Measurements from ENCODE around the gene GLDN. TPM values are rescaled to one million over a fixed set of nuclear protein-coding genes. Genes with fewer than 3 reads are reported as not detected.

The GLDN gene
- total RNA-seq (2014; rRNA removed; shearing (Covaris generic); ENCODE audit: low replicate concordance) = not detected in 2 replicates

DNA sequence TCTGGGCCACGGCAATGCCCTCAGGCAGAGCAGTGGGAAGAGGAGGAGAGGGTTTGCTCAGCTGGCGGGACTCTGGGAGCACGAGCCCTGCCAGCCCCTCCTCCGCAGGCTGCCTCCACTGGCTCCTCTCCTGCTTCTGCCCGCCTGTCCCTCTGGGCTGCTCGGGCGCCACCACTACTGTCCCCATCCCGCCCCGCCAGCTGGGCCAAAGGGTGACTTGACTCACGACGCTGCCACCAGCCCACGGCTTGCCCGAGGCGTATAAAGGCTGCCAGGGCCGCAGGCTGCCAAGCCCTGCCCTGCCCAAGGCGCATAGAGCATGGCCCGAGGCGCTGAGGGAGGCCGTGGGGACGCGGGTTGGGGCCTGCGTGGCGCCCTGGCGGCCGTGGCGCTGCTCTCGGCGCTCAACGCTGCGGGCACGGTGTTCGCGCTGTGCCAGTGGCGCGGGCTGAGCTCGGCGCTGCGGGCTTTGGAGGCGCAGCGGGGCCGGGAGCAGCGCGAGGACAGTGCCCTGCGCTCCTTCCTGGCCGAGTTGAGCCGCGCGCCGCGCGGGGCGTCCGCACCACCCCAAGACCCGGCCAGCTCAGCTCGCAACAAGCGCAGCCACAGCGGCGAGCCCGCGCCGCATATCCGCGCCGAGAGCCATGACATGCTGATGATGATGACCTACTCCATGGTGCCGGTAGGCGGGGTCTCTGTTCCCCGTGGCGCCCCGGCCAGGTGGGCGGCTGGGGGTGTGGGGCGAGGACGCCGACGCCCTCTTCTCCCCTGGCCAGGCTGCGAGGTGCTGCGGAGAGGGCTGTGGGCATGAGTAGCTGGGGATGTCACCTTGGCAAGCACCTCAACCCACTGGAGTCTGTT is at the start of gene GLDN:
Gene GLDN, plus strand, starts transcription at position 290 of the 861 bp plus-strand sequence. Its CDS starts 30 bp downstream, at position 320.
- in situ Hi-C loops (cut with HindIII; ENCODE audit: low pct_unique_long_range_greater_than_20kb, low sequenced_read_pairs) = no loop called here
- DNase-seq (ENCODE audit: low read depth) = no peak

DNA sequence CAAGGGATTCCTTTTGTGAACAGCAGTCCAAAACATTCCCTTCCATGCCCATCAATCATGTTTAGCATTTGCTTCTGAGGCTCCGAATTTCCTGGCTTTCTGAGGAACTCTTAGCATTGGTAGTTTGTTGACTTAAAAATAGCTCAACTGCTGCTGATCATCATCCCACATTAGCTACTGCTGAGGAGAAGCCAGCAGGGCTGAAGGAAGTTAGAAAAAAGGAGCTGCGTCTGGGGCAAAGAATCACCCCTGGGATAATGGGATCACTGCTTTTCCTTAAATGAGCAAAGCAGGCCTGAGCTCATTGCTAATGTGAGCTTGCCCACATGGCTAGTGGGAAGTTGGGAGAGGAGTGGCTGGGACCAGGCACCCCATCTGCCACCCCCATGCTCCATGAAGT is 42.8 kb upstream of the GLDN start:
- no peak for DNase-seq (ENCODE audit: low read depth)
- in situ Hi-C loops (cut with HindIII; ENCODE audit: low pct_unique_long_range_greater_than_20kb, low sequenced_read_pairs) = no loop called here

DNA sequence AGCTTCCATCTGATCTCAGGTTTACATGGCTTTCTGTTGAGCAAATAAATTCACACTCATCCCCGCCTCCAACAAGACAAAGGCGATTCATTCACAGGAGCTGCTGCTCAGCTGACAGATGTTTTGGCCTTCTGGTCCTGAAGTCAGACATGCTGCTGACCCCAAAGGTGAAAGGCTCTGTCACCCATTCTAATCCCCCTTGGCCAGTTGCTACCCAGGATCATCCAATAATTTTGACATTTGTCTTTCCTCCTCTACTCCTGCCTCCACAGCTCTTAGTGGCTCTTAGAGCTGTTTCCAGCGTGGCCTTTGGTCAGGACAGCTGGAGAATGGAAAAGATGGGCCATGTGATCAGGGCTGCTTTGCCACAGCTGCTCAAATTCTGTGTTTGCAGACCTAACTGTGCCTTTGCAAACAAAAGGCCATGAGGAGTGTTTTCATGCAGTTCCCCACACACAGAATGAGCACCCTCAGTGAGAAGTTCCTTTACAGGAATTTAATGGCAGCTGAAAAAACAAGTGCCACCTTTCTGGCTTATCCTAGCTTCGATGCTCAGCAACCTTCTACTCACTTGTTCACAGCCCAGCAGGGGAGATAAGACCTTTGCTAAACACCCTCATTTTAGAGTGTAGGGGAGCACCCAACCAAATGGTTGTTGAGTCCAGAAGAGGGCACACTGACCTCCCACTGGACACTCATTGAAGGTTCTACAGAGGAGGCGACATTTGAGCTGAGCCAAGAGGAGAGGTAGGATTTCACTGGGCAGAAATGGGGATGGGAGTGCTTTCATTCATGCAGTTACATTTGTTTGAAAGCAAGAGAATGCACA is 42.1 kb upstream of the GLDN start:
- in situ Hi-C loops (cut with HindIII; ENCODE audit: low pct_unique_long_range_greater_than_20kb, low sequenced_read_pairs) = no loop called here
- DNase-seq (ENCODE audit: low read depth) = no peak

GRCh38 chr15:51302480-51302879 is 39.0 kb upstream of the GLDN start:
- in situ Hi-C loops (cut with HindIII; ENCODE audit: low pct_unique_long_range_greater_than_20kb, low sequenced_read_pairs) = no loop called here

DNA sequence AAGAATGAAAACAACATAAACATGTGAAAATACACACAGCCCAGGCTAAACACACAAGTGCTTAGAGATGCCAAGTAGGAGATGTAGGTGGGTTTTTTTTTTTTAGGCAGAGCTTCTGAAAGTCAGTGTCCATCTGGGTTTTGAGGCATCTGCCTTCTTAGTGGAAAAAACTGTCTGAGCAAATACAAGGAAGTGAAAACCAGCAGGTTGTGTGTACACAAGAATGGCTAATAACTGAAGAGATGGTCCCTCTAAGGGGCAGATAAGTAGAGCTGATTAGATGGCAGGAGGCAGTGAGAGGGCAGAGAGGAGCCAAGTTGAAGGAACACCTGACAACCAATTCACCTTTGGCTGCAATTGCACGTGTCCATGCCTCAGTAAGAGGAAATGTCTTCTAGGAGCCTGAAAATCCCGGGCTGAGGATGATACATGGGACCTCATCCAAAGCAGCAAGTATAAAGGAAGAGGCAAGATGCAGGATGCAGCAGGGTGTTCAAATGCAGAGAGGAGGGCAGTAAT is 37.9 kb upstream of the GLDN start:
- in situ Hi-C loops (cut with HindIII; ENCODE audit: low pct_unique_long_range_greater_than_20kb, low sequenced_read_pairs) = no loop called here
- DNase-seq (ENCODE audit: low read depth) = no peak

More at GRCh38 chr15:51302480-51302879, 39.0 kb upstream of the GLDN start:
- DNase-seq (ENCODE audit: low read depth) = no peak

DNA sequence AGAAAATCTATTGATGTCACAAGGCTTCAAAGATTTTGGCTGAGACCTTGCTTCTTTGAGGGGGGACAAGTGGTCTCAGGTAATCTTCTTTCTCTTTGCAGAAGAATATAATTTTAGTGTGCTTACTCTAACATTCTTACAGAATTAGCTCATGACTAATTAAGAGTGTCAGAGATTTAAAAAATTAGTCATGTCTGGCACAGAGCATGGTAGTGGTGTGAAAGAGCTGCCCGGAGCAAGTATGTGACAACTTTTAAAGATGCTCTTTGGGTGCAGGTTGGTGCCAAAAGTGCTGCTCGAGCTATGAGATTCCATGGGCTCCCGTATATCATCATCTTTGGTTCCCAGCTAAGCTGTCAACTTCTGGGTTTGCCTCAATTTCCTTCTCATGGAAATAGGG is 34.1 kb upstream of the GLDN start:
- no peak for DNase-seq (ENCODE audit: low read depth)
- in situ Hi-C loops (cut with HindIII; ENCODE audit: low pct_unique_long_range_greater_than_20kb, low sequenced_read_pairs) = no loop called here

DNA sequence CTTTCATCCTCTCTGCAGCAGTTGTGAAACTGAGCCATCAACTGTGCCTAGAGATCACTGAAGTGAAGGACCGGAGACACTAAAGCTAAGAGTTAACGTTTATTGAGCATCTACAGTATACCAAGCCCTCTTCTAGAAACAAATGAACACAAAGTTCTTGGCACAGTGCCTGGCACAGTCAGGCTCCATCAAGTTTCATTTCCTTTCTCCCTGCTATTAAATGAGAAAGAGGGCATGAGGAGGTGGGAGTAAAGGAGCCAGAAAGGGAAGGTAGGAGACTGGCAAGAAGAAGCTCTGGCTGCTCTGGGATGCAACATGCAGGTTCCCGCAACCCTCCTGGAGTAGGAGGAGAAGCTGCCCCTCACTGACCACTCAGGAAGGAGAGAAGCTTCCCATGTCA is 33.6 kb upstream of the GLDN start:
- no peak for DNase-seq (ENCODE audit: low read depth)
- in situ Hi-C loops (cut with HindIII; ENCODE audit: low pct_unique_long_range_greater_than_20kb, low sequenced_read_pairs) = no loop called here

- no peak for DNase-seq (ENCODE audit: low read depth)
- in situ Hi-C loops (cut with HindIII; ENCODE audit: low pct_unique_long_range_greater_than_20kb, low sequenced_read_pairs) = no loop called here
These were observed 31.4 kb upstream of the GLDN start for GRCh38 chr15:51310064-51310463.

DNA sequence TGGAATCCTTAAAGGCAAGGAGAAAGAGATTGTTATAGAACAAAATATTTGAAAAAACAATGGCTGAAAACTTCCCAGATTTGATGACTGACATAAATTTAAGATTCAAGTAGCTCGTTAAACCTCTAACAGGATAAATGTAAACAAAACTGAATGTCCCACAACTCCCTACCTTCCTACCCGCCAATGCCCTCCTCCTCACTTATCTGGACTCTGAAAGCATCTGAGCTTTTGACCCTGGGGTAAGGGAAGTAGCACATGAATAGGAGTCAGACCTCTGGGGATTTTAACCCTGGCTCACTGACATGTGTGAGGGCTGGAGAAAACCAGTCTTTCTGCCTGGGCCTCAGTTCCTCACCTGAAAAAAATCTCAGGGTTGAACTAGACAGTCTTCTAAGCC is 29.9 kb upstream of the GLDN start:
- in situ Hi-C loops (cut with HindIII; ENCODE audit: low pct_unique_long_range_greater_than_20kb, low sequenced_read_pairs) = no loop called here
- no peak for DNase-seq (ENCODE audit: low read depth)

DNA sequence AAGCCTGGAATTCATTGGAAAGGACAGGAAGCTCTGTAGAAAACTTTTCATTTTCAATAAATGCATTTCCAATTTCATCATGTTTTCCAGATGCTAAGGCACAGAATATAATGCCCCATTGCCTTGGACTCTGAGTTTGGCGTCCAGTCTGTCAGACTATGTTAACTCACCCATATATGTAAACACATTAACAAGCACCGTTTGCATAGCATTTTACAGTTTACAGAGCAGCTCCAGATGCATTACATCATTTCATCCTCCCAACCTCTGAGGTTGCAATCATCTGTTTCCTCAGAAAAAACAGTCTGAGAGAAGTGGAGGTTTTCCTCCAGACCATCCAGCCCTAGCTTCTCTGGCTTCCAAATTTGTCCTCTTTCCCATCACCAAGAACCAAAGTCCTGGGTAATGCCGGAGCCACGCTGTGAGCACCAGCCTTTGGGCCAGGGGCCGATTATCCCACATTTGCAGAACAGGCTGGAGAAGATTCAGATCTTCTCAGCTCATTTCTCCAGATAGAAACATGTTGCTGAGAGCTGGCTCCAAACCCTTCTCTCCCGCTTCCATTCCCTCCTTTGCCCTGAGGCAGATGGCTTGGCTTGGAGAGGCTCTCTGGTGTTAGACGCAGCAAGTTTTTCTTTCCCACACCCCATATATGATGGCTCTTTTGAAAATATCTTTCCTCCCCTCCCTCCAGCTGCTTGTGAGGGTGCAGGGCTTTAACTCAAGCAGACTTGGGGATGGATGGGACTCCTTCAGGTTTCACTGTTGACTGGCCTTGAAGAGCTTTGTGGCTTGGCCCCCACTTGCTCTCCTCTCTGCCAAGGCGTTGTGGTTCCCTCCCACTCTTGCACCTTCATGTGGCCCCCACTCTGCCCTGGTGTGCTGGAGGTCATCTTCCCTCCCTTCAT is 29.0 kb upstream of the GLDN start:
- in situ Hi-C loops (cut with HindIII; ENCODE audit: low pct_unique_long_range_greater_than_20kb, low sequenced_read_pairs) = no loop called here
- DNase-seq (ENCODE audit: low read depth) = peak; percentile 3

DNA sequence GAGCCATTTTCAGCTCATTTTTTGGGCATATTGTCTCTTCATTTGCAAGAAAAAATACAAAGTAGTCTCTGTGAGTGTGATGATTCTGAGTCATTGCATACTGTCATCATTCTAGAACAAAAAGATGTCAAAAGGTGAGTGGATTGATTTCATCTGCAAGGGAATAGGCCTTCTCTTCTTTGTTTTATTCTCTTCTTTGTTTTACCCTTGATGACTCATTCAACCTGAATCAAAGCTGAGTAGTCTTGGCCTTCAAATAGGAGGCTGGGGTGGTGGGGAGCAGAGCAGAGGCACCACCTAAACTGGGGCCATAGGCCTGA is 28.4 kb upstream of the GLDN start:
- DNase-seq (ENCODE audit: low read depth) = peak; percentile 37
- in situ Hi-C loops (cut with HindIII; ENCODE audit: low pct_unique_long_range_greater_than_20kb, low sequenced_read_pairs) = no loop called here

- in situ Hi-C loops (cut with HindIII; ENCODE audit: low pct_unique_long_range_greater_than_20kb, low sequenced_read_pairs) = no loop called here
- DNase-seq (ENCODE audit: low read depth) = no peak
These were observed 27.7 kb upstream of the GLDN start for GRCh38 chr15:51313644-51314280.

DNA sequence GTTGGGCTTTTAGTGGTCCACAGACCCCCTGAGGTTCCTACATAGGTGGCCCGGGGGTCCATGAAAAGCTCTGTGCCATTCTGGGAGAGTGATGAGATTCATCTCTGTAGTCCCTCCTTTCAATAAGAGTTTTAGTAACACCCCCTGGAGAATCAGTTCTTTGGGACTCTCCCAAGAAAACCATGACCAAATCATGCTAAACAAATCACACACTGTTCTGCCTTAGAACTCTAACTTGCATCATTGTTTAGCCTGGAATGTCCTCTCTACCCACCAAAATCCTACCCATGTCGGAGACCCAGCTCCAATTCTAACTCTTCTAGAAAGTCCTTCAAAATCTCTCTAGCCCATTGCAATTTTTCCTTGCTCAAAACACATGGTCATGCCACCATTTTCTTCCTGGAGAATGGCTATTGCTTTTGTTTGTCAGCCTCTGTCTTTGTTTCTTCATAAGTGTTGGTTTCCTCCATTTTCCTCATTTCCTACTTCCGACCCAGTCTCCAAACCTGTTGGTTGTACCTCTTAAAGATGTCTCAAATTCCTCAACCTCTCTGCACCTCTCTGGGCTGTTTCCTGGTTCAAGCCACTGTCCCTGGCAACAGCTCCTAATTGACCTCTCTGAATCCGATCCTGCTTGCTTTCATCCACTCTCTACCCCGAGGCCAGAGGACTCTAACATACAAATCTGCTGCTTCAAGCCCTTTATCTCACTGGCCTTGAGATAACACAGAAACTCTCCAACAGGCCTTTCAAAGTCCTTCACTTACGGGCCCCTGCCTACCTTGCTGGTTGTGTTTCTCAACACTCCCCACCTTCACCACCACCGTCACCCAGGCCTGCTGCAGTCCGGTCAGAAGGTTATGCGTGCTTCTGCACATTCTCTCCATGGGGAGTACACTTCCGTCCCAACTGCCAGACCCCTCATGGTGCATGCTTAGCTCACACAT is 26.8 kb upstream of the GLDN start:
- no peak for DNase-seq (ENCODE audit: low read depth)
- in situ Hi-C loops (cut with HindIII; ENCODE audit: low pct_unique_long_range_greater_than_20kb, low sequenced_read_pairs) = no loop called here

DNA sequence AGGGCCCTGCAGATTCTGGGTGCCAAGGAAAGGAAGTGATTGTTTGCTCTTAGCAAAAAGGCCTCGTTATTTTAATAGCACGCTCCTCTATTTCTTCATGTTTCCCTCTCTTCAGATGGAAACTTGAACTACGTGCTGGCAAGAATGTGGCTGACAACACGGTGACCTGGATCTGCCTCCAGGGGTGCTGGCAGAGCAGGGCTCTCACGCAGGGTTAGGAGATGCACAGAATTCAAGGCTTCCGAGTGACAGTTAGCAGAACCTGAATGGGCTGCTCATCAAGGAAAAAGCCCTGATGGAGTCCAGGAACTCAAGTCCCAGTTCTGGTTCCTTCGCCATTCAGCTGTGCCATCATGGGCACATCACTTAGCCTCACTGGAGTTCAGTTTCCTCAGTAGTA is 25.7 kb upstream of the GLDN start:
- DNase-seq (ENCODE audit: low read depth) = no peak

GRCh38 chr15:51316636-51317035 is 24.8 kb upstream of the GLDN start:
- in situ Hi-C loops (cut with HindIII; ENCODE audit: low pct_unique_long_range_greater_than_20kb, low sequenced_read_pairs) = no loop called here
- DNase-seq (ENCODE audit: low read depth) = no peak

More for the DNA sequence above, 25.7 kb upstream of the GLDN start:
- in situ Hi-C loops (cut with HindIII; ENCODE audit: low pct_unique_long_range_greater_than_20kb, low sequenced_read_pairs) = no loop called here

GRCh38 chr15:51318382-51319150 is 22.9 kb upstream of the GLDN start:
- DNase-seq (ENCODE audit: low read depth) = no peak
- in situ Hi-C loops (cut with HindIII; ENCODE audit: low pct_unique_long_range_greater_than_20kb, low sequenced_read_pairs) = no loop called here
